Activated CD4-positive, CD25-positive, alpha-beta regulatory T cell treated with anti-CD3 and anti-CD28 coated beads, Interleukin-2, amount 50 U/mL, for 24 hours (primary cell): ENCODE measurements around the gene TMEM163.
"Not testable (repeated sequence)": the region's sequence is repeated elsewhere in the genome, so short reads cannot be mapped to it uniquely, and the experiment has no call there.

ENCODE experiments used
- ATAC-seq, 2 donors: fragments of 150-1000 bp; cut with Tn5 transposase; one replicate each; pipeline ENCODE4 v1.10.0; 2021; ENCODE audit warnings: mild to moderate bottlenecking in 1 of 2, moderate library complexity in 1 of 2

TMEM163 gene

DNA sequence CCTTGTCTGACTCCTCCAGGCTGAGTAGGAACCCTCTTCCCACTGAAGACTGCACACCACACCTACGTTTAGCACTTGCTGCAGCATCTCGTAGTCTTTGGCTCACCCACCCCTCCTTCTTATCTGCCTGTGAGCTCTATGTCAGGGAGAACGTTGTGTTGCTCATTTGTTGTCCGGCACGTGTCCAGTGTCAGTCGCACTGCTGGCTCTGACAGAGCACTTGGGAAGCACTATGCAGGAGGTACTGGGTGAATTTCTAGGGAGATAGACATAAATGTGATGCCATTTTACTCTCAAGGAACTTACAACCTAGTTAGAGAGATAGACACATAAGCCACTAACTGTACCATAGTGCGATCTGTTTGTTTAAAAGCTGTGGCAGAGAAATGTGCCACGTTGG lies 241.8 kb downstream of the TMEM163 start:
- ATAC-seq, result not testable (repeated sequence)

DNA sequence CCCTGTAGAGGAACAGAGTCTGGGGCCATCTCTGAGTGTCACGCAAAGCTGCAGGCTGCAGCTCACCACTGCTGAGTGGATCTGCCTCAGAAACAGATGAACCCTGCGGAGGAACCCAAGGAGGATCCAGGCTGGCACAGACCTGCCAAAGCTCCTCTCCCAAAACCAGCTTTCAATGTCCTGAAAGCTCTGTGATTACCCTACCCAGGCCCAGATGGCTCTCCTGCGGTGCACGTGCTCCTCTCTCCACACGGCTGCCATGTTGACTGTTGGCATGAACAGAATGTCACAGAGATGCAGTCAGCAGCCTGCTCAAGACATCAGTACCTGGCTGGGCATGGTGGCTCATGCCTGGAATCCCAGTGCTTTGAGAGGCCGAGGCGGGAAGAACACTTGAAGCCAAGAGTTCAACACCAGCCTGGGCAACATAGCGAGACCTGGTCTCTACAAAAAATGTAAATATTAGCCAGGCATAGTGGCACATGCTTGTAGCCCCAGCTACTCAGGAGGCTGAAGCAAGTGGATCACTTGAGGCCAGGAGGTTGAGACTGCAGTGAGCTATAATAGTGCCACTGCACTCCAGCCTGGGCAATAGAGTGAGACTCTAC lies 248.1 kb downstream of the TMEM163 start:
- ATAC-seq, result no peak

DNA sequence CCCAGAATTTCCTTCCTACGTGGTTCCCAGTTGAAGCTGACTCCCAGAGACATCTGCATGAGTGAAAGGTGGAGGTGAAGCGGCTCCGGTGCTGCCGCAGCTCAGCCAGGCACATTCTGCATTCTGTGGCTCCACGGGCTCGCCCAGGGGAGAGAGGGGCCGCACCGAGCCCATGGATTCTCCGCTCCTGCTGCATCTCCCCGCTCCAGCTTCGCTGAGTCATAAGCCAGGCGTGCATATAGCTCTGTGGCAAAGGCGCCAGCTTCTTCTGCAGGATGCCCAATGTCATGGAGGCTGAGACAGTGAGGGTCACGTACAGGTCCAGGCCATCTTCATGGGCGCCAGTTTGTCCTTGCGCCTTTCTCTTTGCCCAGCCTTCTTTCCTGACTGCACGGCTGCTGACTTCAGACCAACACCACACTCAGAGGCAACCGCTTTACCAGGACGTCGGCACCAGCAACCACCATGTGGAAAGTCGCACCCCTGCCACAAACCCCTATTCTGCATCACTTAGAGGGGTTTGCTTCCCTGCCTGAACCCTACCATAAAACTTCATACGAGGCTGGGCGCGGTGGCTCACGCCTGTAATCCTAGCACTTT lies 249.2 kb downstream of the TMEM163 start:
- ATAC-seq, result no peak

DNA sequence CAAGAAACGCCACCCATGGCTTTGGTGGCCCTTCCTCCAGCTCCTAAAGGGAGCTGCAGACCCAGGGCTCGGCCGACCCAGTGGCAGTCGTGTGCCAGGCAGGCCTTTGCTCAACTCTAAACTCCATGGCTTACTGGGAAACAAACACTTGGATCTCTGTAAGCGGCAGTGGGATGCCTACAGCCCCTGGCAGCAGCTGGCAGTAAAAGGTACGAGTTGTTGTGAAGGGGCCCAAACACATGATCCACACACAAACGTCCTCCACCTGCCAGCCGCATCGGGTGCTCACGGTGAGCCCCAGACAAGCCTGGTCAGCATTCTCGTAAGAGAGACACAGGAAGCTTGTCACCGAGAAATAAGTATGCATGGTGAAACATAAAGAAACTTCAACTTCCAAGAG lies 250.0 kb downstream of the TMEM163 start:
- ATAC-seq, result no peak

DNA sequence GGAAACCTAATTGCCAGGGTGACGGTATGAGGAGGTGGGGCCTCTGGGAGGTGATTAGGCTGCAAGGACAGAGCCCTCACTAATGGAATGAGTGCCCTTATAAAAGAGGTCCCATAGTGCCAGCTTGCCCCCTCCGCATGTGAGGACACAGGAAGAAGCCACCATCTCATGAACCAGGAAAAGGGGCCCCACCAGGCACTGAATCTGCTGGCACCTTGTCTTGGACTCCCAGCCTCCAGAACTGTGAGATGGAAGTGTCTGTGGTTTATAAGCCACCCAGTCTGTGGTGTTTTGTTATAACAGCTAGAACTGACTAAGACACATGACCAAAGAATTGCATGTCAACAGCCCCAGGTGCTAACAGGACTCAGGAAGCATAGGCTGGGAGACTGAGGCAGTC lies 250.6 kb downstream of the TMEM163 start:
- ATAC-seq, result peak in 1 of 2 donors; percentile 80

DNA sequence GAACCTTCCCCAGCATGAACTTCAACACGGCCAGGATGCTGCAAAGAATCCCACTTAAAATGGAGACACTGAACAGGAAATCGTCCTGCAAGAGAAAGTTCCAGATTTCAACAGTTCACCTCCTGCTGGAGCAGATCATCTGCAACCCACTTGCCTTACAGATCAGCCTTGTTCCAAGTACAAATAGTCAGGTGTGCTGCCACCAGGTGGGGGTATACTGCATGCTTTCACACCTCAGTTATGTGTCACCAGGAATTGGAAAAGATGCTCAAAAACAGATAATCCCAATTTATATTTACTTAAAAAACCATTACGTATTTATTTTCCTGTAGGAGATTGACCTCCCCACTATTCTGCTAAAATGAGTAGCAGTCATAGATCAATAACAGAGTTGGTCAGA lies 252.7 kb downstream of the TMEM163 start:
- no peak for ATAC-seq

DNA sequence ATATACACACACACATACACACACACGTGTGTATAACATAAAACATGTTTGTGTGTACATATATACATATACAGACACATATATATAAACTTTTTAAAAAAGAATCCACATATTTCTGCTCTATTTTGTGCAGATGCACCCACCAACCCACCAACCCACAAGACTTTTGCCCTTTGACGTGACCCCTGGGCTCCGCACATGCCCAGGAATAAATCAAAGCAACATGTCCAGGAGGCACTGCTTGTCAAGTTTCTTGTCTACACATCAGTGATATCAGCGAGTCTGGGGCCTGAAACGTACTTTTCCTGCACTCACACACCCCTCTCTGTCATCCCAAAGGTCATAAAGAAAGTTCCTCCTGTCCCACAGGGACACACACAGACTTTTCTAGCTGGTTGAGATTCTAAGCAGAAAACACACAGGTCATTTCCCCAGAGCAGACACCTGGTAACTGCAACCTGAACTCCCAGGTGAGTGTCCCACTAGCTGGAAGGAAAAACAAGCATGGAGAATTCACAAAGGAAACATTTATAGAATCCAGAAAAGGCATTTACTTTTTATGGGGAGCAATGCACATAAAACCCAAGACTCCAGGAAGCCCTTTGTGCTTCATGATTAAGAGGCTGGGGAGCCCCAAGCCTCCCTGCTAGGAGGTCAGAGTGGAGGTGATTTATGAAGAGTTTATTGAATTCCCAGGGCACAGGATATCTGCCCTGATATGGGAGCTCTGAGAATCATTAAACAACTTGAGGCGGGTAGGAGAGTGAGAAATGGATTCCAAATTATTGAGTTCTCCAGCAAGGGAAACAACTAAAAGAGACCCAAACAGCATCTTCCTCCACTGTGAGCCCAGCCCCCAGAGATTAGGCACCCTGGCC lies 253.3 kb downstream of the TMEM163 start:
- ATAC-seq, result no peak

DNA sequence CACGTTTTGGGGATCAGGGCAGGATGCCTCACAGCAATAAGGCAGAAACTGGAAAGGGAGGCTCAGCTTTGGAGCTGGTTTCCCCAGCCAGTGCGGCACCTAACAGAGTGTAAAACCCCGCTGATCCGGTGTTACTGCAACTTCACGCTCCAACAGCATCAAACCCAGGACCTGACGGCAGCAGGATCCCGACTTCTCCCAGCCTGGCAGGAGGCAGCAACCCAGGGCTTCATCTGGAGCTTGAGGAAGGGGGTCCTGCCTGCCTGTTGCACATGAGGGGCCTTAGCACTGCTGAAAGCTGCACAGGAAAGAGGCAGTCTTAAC lies 255.1 kb downstream of the TMEM163 start:
- ATAC-seq, result no peak

DNA sequence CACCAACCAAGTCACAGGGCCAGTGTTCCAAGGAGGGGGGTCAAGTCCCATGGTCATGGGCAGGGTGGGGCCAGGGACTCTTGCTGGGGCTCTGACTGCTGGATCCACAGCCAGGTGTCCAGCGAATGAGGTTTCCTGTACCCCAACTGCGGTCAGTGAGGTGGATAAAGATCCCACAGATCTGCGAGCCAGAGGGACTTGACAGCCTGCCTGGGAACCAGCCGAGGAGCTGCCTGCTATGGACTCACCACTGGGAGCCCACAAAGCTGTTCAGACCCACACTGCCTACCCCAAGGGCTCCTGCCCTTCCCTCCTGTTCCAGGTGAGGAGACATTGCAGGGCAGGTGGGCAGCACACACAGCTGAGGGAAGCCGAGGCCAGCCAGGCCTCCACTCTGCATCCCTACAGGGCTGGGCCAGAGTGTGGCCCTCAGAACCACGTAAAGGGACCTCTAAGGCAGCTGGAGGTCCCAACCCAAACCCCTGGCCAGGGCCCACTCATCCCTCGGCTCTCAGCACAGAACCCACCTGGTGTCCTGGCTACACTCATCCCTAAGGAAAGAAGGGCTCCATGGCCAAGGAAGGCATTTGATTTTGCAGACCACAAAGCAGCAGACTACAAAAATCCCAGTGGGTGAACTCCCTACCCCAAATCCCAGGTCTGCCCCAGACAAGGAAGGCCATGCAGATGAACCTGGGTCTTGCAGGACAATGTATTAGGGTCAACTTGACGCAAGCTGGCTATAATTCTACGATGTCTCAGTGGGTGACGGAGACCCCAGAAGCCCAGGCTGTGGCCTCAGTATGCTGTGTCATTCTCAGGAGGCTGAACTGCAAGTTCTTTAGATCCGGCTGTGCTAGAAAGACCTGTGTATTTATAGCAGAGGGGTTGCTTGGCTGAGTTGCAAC lies 255.8 kb downstream of the TMEM163 start:
- no peak for ATAC-seq

DNA sequence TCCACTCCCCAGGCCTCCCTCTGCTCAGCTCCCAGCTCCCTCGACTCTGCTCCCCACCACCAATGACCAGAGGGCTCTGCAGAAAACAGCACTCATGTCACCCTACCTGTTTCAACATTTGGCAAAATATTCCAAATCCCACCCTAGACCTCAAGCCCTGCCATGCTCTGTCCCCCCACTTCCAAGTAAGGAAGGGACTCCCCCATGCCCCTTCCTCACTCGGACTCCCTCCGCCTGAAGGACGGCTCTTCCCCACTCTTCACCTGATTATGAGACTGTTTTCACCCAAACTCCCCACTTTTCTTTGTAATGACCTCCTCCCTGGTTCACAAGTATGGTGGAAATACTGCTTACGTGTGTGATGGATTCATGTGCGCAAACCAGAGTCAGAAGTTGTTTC lies 256.5 kb downstream of the TMEM163 start:
- no peak for ATAC-seq

DNA sequence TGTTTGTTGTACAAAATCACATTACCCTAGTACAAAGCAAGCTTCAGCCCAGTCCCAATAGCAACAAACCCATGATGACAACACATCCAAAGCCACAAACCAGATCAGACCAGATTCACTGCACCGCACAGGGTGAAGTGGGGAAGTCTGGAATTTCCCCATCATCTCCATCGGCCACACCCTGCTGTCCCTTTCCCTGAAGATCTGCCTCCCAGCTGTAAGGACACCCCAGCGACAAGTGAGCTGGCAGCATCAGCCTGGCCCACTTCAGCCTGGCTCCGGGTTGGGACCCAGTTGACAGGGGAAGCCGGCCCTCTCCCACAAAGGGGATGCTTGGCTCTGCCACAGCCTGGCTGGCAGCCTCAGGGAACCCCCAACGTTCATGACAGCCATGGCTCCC lies 257.3 kb downstream of the TMEM163 start:
- ATAC-seq, result no peak

DNA sequence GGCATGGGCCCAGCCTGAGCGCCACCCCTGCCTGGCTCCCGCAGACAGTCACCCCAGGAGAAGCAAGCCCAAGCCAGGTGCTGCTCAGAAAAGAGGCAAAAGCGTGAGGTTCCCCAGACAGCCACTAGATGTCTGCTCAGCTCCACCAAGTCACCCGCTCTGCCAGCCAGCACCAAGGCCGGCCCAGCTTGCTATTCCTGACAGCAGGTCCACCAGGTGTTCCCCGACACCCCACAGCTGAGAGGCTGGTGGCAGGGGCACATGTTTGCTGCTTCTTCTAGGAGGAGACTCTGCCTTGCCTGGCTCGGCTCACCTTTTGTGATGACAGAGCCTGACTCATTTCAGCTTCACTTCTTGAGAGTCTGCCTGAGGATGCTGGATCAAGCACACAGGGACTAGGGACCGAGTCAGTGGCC lies 258.2 kb downstream of the TMEM163 start:
- peak in 1 of 2 donors; percentile 27 for ATAC-seq

DNA sequence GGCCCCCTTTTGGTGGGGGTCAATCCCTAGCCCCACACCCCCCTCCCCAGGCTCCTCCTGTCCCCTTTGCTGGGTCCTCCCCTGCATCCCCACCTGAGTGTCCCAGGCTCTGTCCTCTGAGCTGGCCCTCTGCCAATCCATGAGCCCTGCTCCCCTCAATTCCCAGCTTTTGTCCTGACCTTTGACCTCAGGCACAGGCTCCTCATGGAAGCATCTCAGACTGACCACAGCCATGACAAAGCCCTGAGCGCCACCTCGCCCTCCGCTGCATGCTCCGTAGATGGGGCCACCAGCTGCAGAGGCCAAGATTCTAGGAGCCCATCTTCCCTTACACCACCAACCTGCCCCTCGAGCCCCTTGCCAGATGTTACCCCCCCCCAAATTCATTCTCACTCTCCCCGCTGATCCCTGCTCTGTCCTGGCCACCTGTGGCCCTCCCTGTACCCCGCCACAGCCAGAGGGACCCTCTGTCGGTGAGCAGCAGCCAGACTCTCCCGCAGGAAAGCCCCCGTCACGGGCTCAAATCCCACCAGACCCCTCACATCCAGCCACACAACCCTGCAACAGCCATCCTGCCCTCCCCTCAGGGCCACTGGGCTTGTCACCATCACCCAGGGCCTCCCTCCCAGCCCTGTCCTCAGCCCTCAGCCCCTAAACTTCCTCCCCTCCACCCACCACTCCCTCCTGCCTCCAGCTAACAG lies 258.9 kb downstream of the TMEM163 start:
- ATAC-seq, result no peak

DNA sequence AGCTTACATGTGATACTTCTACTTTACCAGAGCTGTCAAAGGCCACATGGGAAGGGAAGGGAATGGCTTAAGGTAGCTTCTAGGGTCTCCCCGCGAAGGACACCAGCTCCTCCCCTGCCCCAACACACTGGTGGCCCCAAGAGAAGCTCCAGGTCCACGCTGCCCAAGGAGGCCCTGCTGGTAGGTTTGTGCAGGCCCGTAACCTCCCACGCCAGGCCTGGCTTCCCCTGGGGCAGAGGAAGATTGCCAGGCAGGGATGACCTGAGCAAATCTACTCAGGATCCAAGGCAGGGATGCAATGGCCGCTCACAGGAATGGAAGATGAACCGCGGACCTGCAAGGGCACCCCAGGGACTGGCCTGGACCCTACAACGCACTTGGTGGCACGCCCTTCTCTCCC lies 259.9 kb downstream of the TMEM163 start:
- ATAC-seq, result no peak

DNA sequence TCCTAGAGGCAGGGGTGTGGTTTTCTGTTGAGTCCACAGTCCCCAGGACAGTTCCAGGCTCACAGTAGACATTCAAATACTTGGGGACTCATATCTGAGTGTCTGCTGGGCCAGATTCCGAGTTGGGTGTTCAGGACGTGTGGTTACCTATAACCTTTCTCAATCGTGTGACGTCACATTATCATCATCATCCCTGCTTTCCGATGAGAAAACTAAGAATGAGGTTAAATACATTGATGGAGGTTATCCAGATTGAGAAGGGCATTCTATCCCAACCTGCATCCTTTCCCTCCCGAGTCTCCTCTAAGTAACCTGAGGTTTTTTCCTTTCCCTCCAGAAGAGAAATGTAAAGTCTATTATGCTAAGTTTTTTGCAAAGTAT lies 260.3 kb downstream of the TMEM163 start:
- ATAC-seq, result no peak

DNA sequence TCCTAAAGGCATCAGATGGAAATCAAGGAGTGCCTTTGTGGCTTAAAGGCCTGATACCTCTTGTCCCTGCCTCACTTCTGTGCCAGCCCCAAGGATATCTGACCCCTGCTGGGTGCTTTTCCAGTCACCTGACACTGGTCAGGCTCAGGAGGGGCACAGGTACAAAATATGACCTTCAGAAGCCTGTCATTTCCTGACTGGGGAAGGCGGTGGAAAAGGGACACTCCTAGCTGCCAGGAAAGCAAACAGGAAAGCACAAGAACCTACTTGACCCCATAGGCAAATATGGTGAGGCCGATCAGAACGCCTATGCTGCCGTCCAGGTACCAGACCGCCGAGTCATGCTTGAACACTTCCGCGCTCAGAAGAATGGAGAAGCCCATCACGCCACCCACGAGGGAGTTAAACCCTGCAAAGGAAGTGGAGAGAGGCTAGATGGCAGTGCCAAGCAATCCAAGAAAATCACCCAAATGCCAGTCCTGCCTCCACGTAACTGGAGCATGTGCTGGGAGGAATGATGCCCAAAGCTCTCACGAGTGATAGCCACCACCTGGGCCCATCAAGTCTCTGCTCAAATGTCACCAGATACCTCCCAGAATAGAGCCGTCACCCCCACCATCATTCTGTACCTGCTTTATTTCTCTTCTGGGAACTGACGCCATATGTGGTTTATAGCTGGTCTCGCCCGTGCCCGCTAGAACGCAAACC lies 260.9 kb downstream of the TMEM163 start:
- ATAC-seq, result no peak

DNA sequence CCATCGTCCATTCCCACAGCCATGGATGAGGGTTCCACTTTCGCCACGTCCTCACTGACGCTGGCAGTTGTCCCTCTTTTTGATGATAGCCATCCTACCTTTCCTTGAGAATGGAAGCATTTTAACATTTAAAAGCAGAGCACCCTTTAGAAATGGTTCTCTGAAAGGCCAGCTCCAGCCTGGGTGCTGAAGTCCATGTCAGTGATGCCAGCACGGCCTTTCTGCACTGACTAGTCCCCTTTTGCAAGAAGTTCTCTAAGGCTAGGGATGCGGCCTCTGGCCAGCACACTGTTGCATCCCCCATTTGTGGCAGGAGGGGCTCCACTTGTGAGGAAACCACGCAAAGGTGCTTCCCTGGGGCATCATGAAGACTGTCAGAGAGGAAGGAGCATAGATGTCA lies 261.4 kb downstream of the TMEM163 start:
- ATAC-seq, result no peak

DNA sequence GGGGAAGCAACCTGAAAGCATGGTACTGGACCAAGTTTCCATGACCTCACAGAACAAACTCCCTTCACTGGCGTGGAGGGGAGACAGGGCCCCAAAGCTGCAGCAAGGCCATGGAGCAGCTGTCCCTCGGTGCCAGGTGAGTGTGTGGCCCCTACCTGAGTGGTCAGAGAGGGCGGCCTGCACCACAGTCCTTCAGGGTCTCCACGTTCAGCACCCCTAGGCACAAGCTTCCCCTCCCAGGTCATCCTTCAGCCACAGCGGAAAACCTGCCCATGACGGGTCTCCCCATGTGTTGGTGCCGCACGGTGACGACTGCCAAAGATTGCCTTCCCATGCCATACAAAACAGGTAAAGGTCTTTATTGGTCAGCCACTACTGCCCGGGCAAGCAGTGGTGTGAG lies 263.4 kb downstream of the TMEM163 start:
- ATAC-seq, result no peak

DNA sequence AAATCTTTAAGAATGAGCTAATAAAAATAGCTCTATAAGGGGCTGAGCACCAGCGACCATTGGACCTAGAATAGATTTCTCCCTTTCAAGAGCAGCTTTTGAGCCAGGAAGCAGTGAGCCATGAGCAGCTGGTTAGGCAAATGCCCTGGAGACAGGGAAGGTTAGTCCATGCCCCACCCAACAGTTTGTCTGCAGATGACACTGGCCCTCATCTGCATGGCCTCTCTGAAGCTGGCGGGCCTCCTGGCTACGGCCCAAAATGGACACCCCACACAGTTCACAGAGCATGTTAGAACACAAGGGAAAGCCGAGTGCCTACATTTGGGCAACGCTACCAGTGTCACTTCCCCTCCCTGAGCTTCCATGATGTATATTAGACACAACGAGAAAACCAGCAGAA lies 263.9 kb downstream of the TMEM163 start:
- ATAC-seq, result no peak

DNA sequence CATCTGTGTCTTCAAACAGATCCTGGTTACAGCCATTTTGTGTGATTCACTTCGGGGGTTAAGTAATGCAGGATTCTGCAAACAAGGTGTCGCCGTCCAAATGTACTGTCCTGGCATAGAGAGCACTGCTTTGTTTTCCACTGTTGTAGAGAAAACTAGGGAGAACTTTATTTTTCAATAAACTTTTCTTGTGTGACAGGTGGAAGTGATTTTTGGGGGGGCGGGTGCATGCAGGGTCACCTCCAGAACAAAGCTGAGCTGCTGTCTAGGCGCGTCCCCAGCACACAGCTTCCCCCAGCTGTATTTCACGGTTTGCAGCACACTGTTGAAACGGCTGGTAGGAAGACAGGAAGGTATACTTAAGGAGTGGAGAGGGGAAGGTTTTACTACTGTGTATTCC lies 264.4 kb downstream of the TMEM163 start:
- ATAC-seq, result no peak

DNA sequence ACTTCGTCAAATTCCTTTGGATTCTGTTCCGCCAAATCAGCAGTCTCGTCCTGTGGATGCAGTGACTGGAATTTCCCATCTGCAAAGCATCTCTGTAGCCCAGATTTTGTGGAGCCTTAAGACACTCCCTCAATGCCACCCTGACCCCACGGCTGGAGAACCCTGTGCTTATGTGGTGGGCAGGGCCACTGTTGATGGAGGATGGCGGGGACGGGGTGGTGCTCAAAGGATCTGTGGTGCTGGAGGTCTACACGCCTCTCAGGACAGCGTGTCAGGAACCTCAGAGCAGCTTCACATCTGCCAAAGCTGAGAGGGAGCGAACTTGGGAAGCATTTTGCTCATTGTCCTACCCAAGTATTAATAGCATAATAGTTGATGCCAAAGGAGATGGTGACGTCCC lies 264.8 kb downstream of the TMEM163 start:
- no peak for ATAC-seq

DNA sequence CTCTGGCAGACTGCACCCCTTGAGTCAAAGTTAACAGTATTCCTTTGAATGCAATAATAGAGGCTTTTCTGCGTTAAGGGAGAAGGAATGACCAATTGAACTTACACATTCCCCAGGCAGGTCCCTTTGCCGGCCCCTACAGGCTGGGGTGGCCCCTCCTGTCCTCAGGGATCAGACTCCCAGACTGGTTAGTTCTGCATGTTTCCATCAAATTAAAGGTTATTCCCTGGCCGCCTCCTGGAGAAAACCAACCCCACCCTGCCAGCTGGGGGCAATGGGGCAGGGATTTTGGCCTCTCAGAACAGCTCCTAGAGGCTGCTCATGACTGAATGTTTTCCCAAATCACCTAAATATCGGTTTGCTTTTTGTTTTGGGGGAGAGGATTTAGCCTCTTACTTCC lies 265.3 kb downstream of the TMEM163 start:
- ATAC-seq, result no peak
